ENCODE data around the gene ABLIM1. TPM values are rescaled to one million over a fixed set of nuclear protein-coding genes. Genes with fewer than 3 reads are reported as not detected.

ABLIM1 gene
- total and polyA plus RNA-seq, 2 of the 13 experiments (the other 11 are each of a cell fraction or from before 2014, with no cell fraction given), result 59.4 to 92.7 TPM

DNA sequence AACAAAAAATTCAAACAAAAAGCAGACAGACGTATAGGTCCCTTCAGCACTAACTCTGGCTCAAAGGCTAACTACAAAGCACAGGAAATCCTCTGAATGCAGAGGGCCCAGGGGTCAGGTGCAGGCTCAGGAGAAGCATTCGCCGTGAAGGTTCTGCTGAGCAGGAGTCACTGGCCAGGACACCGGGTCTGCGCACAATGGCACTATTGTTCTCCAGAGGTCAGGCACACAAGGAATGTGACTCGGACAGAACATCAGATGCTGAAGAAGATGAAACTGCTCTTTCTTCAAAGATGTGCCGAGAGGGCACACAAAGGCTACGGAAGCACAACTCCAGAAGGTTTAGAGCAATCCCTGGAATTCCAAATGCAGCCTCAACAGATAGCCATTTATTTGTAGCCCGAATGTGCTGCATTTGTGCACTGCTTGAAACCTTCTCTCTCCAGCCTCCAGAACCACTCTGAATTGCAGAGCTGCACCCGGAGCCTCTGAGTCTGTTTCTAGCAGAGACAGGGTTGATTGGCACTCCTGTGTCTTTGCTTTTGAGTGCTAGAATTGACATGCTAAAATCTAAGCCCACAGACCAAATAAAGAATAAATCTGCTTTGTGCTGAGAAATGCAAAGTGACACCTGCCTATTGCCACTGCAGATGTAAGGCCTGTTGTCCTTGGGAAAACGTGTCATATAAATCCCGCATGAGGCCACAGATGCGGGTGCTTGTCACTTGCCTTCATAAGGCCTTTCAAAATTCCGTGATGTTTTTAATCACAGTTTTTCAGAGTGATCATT lies 168.4 kb downstream of the ABLIM1 start (continued):
- TF ChIP-seq, protein P1, sequence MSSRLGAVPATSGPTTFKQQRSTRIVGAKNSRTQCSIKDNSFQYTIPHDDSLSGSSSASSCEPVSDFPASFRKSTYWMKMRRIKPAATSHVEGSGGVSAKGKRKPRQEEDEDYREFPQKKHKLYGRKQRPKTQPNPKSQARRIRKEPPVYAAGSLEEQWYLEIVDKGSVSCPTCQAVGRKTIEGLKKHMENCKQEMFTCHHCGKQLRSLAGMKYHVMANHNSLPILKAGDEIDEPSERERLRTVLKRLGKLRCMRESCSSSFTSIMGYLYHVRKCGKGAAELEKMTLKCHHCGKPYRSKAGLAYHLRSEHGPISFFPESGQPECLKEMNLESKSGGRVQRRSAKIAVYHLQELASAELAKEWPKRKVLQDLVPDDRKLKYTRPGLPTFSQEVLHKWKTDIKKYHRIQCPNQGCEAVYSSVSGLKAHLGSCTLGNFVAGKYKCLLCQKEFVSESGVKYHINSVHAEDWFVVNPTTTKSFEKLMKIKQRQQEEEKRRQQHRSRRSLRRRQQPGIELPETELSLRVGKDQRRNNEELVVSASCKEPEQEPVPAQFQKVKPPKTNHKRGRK (CRISPR knock-in tag; IDR thresholded peaks at IDR 0.05), result no peak
- TF ChIP-seq TBX2 (CRISPR knock-in tag; IDR thresholded peaks at IDR 0.05; ENCODE audit: borderline replicate concordance) (peak; percentile 89), JUN (CRISPR knock-in tag; IDR thresholded peaks at IDR 0.05) (peak; percentile 69; the same call in 1 of the 2 replicates), YY1 (IDR thresholded peaks at IDR 0.05; ENCODE audit: insufficient read depth, insufficient replicate concordance, low read depth, low read length) (no peak), HMG20A (CRISPR knock-in tag; IDR thresholded peaks at IDR 0.05; ENCODE audit: borderline replicate concordance) (peak; percentile 90; the same call in 1 of the 2 replicates), ZSCAN20 (CRISPR knock-in tag; IDR thresholded peaks at IDR 0.05; ENCODE audit: borderline replicate concordance) (no peak), JARID2 (CRISPR knock-in tag; IDR thresholded peaks at IDR 0.05; ENCODE audit: insufficient replicate concordance) (no peak), NR2F6 (IDR thresholded peaks at IDR 0.05) (peak; percentile 96), NR2F6 (CRISPR knock-in tag; IDR thresholded peaks at IDR 0.05) (peak; percentile 98), IRF2 (CRISPR knock-in tag; IDR thresholded peaks at IDR 0.05) (peak; percentile 62), CREM (IDR thresholded peaks at IDR 0.05) (peak; percentile 95), CREM (CRISPR knock-in tag; IDR thresholded peaks at IDR 0.05) (no peak), ZNF776 (CRISPR knock-in tag; IDR thresholded peaks at IDR 0.05) (no peak), ZNF713 (CRISPR knock-in tag; IDR thresholded peaks at IDR 0.05) (no peak), KMT2B (CRISPR knock-in tag; IDR thresholded peaks at IDR 0.05) (0 out of 2 replicates have a peak, but pooled peaks have one; percentile 31), ZSCAN30 (CRISPR knock-in tag; IDR thresholded peaks at IDR 0.05) (no peak)
- TF ChIP-seq, protein P2, sequence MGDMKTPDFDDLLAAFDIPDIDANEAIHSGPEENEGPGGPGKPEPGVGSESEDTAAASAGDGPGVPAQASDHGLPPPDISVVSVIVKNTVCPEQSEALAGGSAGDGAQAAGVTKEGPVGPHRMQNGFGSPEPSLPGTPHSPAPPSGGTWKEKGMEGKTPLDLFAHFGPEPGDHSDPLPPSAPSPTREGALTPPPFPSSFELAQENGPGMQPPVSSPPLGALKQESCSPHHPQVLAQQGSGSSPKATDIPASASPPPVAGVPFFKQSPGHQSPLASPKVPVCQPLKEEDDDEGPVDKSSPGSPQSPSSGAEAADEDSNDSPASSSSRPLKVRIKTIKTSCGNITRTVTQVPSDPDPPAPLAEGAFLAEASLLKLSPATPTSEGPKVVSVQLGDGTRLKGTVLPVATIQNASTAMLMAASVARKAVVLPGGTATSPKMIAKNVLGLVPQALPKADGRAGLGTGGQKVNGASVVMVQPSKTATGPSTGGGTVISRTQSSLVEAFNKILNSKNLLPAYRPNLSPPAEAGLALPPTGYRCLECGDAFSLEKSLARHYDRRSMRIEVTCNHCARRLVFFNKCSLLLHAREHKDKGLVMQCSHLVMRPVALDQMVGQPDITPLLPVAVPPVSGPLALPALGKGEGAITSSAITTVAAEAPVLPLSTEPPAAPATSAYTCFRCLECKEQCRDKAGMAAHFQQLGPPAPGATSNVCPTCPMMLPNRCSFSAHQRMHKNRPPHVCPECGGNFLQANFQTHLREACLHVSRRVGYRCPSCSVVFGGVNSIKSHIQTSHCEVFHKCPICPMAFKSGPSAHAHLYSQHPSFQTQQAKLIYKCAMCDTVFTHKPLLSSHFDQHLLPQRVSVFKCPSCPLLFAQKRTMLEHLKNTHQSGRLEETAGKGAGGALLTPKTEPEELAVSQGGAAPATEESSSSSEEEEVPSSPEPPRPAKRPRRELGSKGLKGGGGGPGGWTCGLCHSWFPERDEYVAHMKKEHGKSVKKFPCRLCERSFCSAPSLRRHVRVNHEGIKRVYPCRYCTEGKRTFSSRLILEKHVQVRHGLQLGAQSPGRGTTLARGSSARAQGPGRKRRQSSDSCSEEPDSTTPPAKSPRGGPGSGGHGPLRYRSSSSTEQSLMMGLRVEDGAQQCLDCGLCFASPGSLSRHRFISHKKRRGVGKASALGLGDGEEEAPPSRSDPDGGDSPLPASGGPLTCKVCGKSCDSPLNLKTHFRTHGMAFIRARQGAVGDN (CRISPR knock-in tag; IDR thresholded peaks at IDR 0.05), result peak; percentile 82
- TF ChIP-seq, protein P3, sequence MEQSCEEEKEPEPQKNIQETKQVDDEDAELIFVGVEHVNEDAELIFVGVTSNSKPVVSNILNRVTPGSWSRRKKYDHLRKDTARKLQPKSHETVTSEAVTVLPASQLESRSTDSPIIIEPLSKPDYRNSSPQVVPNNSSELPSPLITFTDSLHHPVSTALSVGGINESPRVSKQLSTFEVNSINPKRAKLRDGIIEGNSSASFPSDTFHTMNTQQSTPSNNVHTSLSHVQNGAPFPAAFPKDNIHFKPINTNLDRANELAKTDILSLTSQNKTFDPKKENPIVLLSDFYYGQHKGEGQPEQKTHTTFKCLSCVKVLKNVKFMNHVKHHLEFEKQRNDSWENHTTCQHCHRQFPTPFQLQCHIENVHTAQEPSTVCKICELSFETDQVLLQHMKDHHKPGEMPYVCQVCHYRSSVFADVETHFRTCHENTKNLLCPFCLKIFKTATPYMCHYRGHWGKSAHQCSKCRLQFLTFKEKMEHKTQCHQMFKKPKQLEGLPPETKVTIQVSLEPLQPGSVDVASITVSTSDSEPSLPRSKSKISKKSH (CRISPR knock-in tag; IDR thresholded peaks at IDR 0.05; ENCODE audit: borderline replicate concordance), result no peak
- TF ChIP-seq, protein P4, sequence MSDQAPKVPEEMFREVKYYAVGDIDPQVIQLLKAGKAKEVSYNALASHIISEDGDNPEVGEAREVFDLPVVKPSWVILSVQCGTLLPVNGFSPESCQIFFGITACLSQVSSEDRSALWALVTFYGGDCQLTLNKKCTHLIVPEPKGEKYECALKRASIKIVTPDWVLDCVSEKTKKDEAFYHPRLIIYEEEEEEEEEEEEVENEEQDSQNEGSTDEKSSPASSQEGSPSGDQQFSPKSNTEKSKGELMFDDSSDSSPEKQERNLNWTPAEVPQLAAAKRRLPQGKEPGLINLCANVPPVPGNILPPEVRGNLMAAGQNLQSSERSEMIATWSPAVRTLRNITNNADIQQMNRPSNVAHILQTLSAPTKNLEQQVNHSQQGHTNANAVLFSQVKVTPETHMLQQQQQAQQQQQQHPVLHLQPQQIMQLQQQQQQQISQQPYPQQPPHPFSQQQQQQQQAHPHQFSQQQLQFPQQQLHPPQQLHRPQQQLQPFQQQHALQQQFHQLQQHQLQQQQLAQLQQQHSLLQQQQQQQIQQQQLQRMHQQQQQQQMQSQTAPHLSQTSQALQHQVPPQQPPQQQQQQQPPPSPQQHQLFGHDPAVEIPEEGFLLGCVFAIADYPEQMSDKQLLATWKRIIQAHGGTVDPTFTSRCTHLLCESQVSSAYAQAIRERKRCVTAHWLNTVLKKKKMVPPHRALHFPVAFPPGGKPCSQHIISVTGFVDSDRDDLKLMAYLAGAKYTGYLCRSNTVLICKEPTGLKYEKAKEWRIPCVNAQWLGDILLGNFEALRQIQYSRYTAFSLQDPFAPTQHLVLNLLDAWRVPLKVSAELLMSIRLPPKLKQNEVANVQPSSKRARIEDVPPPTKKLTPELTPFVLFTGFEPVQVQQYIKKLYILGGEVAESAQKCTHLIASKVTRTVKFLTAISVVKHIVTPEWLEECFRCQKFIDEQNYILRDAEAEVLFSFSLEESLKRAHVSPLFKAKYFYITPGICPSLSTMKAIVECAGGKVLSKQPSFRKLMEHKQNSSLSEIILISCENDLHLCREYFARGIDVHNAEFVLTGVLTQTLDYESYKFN (CRISPR knock-in tag; conservative IDR thresholded peaks at IDR 0.05), result peak; percentile 95

Measured in HepG2 (cell line).